Erythroblast (primary cell): ENCODE measurements around the gene AQP10.
"Not testable (repeated sequence)": the region's sequence is repeated elsewhere in the genome, so short reads cannot be mapped to it uniquely, and the experiment has no call there.

Experiments
- DNase-seq, 2 experiments: peaks; one replicate each; lab custom pipeline; 2025; lab: John Stamatoyannopoulos, UW
- GATA1 ChIP-seq: IDR thresholded peaks from 2 replicates; pipeline ENCODE4 v1.6.1; 2011; ENCODE audit warnings: low read depth, mild to moderate bottlenecking, control low read depth, low read length, moderate library complexity
- POLR2A ChIP-seq: IDR thresholded peaks from 2 replicates; pipeline ENCODE4 v1.6.1; 2011; ENCODE audit warnings: mild to moderate bottlenecking, low read length

Gene AQP10

DNA sequence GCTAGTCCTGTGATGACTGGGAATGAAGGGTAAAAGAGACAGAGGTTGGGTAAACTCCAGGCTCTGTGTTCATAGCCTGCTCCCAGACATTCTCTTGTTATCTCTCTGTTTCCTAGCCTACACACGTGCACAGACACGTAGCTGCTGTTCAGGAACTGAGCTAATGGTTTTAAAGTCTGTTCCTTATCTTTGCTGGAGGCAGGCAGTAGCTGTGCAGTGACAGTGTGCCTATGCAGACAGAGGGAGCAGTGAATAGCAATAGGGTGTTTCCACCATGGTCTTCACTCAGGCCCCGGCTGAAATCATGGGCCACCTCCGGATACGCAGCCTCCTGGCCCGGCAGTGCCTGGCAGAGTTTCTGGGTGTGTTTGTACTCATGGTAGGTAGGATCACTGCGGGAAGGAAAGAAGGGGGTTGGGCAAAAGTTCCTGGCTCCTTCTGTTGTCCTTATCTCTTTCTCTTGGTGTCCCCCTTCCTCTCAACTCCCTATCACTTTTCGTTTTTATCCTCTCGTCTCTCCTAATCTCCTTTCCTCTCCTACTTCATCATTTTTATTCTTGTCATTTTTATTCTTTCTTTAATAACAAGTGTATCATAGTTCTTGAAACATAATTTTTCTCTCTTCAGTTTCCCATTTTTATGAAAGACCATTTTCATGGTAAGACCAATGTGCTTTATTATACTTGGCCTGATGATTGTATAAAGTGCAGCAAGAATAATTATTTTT, at the start of gene AQP10:
AQP10 (plus strand) TSS at position 212 of the 727 bp plus-strand sequence; CDS start at position 275, 63 bp downstream.
- DNase-seq: peak; percentile 73 to 86
- TF ChIP-seq GATA1 (peak; percentile 39), POLR2A (peak; percentile 87)

DNA sequence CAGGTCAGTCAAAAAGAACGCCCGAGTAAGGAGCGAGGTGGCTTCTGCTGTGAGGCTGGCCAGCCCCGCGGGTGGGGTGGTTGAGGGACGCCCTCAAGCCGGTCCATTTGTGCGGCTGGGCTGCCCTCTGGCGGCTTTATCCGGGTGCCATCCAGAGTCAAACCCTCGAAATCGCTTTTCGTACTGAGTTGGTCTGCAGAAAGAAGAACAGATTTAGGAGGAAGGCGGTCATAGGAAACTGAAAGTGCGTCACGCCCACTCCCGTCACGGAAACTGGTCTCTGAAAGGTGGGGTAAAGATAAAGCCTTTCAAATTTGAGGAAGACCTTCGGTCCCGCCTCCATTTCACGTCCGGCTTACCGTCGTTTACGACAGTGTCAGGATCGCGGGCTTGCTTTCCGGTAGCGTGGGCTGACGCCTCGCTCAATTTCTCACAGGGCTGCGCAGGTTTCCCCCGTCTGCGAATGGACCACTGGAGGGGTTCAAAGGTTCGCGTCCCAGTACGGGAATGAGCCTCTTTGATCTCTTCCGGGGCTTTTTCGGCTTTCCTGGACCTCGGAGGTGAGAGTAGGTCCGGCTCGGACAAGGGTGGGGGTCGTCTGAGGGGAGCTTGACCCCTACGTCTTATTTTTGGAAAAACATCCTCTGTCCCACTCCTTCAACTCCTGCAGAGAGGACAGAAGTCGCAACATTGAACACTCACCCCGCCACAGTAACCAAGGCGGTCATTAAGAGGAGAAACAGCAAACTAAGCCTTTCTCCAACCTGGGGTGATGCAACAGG, 48.5 kb upstream of the AQP10 start, which contains the start of gene HAX1:
HAX1 (plus strand) TSS at position 413 of the 782 bp plus-strand sequence; CDS start at position 508, 95 bp downstream.
- TF ChIP-seq POLR2A (peak; percentile 91), GATA1 (no peak)
- DNase-seq: peak; percentile 97

- no peak for DNase-seq
- TF ChIP-seq POLR2A: no peak
- TF ChIP-seq GATA1: no peak
These were observed 47.8 kb upstream of the AQP10 start for GRCh38 chr1:154272999-154273563.

- TF ChIP-seq GATA1 (no peak), POLR2A (no peak)
- peak; percentile 35 to 45 for DNase-seq
These were observed 44.1 kb upstream of the AQP10 start for GRCh38 chr1:154276797-154277196.

DNA sequence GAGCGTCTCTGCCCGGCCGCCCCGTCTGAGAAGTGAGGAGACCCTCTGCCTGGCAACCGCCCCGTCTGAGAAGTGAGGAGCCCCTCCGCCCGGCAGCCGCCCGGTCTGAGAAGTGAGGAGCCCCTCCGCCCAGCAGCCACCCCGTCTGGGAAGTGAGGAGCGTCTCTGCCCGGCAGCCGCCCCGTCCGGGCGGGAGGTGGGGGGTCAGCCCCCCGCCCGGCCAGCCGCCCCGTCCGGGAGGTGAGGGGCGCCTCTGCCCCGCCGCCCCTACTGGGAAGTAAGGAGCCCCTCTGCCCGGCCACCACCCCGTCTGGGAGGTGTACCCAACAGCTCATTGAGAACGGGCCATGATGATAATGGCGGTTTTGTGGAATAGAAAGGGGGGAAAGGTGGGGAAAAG, 33.3 kb upstream of the AQP10 start:
- not testable (repeated sequence) for DNase-seq

DNA sequence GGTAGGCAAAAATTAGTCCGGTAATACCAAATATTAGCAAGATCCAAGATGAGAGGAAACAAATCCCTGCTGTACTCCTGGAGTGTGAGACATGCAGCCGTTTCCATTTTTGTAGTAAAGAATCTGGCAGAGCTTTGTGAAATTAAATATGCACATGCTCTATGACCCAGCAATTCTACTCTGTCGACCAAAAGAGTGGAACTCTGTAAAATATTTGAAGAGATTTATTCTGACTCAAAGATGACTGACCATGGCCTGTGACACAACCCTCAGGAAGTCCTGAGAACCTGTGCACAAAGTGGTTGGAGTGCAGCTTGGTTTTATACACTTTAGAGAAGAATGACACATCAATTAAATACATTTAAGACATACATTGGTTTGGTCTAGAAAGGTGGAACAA, 32.2 kb upstream of the AQP10 start:
- TF ChIP-seq POLR2A (no peak), GATA1 (no peak)
- no peak for DNase-seq

DNA sequence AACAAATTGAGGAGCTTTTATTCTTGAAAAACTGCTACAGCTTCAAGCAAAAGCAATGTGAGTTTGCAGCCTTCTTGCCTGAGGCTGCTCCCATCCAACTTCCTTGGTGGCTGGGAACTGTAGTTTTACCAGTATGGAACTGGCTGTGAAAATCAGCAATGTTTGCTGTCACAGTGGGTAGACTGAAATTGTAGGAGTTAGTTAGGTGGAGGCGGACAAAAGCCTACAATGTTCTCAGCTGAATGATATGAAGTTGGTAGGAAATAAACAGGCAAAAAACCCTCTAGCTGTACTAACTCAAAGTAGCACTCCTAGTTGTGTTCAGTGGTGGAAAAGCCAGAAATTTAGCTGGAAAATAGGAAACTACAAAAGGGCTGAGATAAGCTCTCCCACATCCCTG, 30.0 kb upstream of the AQP10 start:
- DNase-seq: no peak
- TF ChIP-seq GATA1 (no peak), POLR2A (no peak)

DNA sequence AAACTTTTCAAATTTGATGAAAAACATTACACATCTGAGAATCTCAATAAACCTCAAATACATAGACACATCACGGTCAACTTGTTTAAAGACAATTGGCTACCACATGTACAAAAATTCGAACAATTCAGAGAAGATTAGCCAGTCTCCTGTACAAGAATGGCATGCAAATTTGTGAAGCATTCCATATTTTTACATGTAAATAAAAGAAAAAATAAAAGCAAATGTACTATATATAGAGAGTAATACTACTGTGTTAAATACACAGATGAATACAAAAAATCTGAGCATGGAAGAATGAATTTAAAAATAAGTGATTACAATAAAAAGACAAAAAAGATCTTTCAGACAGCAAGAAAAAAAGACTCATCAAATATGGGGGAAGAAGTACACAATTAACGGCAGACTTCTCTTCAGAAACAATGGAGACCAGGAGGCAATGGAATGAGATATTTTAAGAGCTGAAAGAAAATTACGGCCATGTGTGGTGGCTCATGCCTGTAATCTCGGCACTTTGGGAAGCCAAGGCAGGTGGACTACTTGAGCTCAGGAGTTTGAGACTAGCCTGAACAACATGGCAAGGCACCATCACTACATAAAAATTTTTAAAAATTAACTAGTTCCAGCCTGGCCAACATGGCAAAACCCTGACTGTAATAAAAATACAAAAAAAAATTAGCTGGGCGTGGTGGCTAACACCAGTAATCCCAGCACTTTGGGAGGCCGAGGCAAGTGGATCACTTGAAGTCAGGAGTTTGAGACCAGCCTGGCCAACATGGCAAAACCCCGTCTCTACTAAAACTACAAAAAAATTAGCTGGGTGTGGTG, 25.3 kb upstream of the AQP10 start:
- TF ChIP-seq GATA1 (no peak), POLR2A (no peak)
- peak; percentile 18 to 28 for DNase-seq

DNA sequence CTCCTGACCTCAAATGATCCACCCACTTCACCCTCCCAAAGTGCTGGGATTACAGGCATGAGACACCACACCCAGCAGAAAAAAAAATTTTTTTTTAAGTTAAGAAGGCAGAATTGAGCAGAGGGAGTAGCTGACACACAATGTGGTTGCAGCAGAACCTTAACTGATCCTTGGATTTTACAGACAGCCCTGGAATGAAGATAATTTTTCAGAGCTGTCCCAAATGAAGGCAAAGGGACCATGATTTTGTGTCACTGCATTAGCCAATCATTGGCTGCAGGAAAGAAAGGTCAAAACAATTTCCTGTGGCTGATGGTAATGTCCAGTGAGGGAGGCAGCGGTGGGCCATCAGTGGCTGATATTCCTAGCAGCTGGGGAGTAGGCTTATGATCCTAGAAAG, 19.3 kb upstream of the AQP10 start:
- DNase-seq: no peak
- no peak for TF ChIP-seq POLR2A
- TF ChIP-seq GATA1: no peak

DNA sequence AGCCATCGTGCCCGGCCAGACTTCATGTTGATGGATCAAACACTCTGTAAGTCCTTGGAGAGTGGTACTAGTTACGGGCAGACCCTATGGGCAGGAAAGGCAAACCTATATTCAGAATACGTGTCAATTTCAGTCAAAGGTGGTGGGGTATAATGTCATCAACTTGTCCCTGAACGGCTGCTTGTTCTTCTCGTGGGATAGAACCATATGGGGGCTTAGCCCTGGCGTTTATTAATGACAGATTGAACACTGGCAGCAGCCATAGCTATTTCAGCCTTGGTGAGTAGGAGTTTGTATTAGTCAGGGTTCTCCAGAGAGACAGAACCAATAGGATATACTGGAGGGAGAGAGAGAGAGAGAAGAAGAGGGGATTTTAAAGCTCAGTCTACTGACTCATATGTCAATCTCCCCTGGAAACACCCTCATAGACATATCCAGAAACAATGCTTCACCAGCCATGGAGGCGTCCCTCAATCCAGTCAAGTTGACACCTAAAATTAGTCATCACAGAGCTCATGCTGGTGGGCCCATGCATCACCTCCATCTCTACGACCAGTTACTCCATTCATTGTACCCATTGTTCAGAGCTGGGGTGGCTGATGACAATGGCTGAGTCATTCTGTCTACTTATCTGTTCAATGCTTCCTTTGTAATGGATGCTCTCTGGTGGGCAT, 16.1 kb upstream of the AQP10 start:
- DNase-seq: no peak

GRCh38 chr1:154306151-154306550, 14.7 kb upstream of the AQP10 start:
- no peak for TF ChIP-seq GATA1
- no peak for TF ChIP-seq POLR2A
- DNase-seq: no peak

More for the DNA sequence above, 16.1 kb upstream of the AQP10 start:
- TF ChIP-seq POLR2A (no peak), GATA1 (no peak)

- DNase-seq: peak in 1 of 2 experiments; percentile 14
These were observed 13.1 kb upstream of the AQP10 start for GRCh38 chr1:154307670-154308270.

DNA sequence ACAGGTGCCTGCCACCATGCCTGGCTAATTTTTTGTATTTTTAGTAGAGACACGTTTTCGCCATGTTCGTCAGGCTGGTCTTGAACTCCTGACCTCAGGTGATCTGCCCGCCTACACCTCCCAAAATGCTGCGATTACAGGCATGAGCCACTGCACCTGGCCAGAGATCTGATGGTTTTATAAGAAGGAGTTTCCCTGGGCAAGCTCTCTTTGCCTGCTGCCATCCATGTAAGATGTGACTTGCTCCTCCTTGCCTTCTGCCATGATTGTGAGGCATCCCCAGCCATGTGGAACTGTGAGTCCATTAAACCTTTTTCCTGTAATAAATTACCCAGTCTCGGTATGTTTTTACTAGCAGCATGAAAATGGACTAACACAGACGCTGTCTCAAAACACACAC, 11.8 kb upstream of the AQP10 start:
- DNase-seq: not testable (repeated sequence)

GRCh38 chr1:154312229-154313065, 8.4 kb upstream of the AQP10 start:
- not testable (repeated sequence) for DNase-seq
